Stimulated activated effector memory CD8-positive, alpha-beta T cell treated with anti-CD3 and anti-CD28 coated beads, Interleukin-12 subunit alpha, Interleukin-12 subunit beta, amount 100 ng/mL, for 72 hours (primary cell): Measurements from ENCODE around the gene MXI1.
"Not testable (repeated sequence)": the region's sequence is repeated elsewhere in the genome, so short reads cannot be mapped to it uniquely, and the experiment has no call there.

Source experiments
- ATAC-seq: fragments of 150-1000 bp; cut with Tn5 transposase; 2 replicates; pipeline ENCODE4 v1.10.0; 2021
- DNase-seq, 2 donors: peaks; one replicate each; pipeline ENCODE4 v3.0.0; 2021 to 2022; ENCODE audit warnings: low spot score in 2 of 2
- H3K27ac Mint-ChIP-seq: one replicate; pipeline ENCODE4 v1.8.0; 2022; ENCODE audit warnings: mild to moderate bottlenecking, mixed read lengths
- H3K36me3 Mint-ChIP-seq: one replicate; pipeline ENCODE4 v1.8.0; 2022; ENCODE audit warnings: mild to moderate bottlenecking, mixed read lengths
- H3K4me1 Mint-ChIP-seq: one replicate; pipeline ENCODE4 v1.8.0; 2022; ENCODE audit warnings: mixed read lengths
- H3K4me3 Mint-ChIP-seq: one replicate; pipeline ENCODE4 v1.8.0; 2022; ENCODE audit warnings: mild to moderate bottlenecking, mixed read lengths
- H3K9me3 Mint-ChIP-seq: one replicate; pipeline ENCODE4 v1.8.0; 2022; ENCODE audit warnings: mixed read lengths

MXI1 gene

DNA sequence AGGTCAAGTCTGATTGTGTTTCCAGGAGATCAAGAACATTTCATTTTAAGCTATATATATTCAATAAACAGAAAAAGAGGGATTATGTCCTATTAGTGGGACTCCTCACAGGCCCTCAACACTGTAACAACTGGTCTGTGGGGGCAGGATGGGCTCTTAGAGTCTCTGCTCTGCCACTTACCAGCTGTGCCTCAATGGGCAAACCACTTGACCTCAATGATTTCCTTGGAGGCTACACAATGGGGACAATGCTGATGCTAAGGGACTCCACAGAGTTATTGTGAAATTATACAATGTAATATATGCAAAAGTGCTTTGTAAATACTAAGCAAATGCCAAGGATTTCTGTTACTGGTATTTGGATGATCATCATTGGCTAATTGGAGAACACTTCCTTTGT is 33.2 kb upstream of the MXI1 start:
- no peaks in the 10 kb centered on the region for H3K36me3 Mint-ChIP-seq
- no peak overlapping the region for H3K27ac Mint-ChIP-seq
- DNase-seq (no peak), ATAC-seq (no peak)
- H3K4me3 Mint-ChIP-seq: no peak overlapping the region
- H3K4me1 Mint-ChIP-seq: peaks cover 13% of the 10 kb centered on the region
- H3K9me3 Mint-ChIP-seq: no peaks in the 10 kb centered on the region

DNA sequence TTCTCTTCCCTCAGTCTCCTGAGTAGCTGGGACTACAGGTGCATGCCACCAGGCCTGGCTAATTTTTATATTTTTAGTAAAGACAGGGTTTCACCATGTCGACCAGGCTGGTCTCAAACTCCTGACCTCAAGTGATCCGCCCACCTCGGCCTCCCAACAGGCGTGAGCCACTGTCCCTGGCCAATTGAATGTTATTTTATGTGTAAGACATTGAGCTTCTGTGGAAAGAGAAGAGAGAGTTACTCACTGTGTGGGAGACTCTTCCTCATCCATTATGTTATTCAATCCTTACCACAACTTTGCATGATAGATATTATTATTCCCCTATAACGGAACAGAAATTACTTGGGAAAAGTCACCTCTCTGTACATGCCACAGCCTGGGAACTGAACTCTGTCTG is 32.6 kb upstream of the MXI1 start:
- H3K27ac Mint-ChIP-seq: no peak overlapping the region
- H3K36me3 Mint-ChIP-seq: no peaks in the 10 kb centered on the region
- peaks cover 7% of the 10 kb centered on the region for H3K4me1 Mint-ChIP-seq
- H3K9me3 Mint-ChIP-seq: no peaks in the 10 kb centered on the region
- DNase-seq (no peak), ATAC-seq (no peak)
- no peak overlapping the region for H3K4me3 Mint-ChIP-seq

DNA sequence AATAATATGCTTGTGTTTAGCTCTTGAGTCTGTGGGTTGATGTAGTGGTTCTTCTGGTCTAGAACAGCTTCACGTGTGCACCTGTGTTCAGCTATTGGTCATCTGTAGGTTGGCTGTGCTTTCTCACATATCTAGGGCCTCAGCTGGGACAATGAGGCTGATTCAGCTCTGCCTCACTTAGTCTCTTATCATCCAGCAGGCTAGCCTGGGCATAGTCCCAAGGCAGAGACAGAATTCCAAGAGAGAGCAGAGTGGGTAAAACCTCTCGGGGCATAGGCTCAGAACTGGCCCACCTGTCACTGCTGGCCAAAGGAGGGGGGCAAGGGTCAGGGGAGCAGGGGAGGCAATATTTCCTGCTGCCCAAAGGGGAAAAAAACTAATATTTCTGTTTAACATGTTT is 32.0 kb upstream of the MXI1 start:
- Mint-ChIP-seq H3K4me1 (peaks cover under 1% of the 10 kb centered on the region), H3K36me3 (no peaks in the 10 kb centered on the region), H3K27ac (no peak overlapping the region), H3K4me3 (no peak overlapping the region), H3K9me3 (no peaks in the 10 kb centered on the region)
- ATAC-seq (no peak), DNase-seq (no peak)

DNA sequence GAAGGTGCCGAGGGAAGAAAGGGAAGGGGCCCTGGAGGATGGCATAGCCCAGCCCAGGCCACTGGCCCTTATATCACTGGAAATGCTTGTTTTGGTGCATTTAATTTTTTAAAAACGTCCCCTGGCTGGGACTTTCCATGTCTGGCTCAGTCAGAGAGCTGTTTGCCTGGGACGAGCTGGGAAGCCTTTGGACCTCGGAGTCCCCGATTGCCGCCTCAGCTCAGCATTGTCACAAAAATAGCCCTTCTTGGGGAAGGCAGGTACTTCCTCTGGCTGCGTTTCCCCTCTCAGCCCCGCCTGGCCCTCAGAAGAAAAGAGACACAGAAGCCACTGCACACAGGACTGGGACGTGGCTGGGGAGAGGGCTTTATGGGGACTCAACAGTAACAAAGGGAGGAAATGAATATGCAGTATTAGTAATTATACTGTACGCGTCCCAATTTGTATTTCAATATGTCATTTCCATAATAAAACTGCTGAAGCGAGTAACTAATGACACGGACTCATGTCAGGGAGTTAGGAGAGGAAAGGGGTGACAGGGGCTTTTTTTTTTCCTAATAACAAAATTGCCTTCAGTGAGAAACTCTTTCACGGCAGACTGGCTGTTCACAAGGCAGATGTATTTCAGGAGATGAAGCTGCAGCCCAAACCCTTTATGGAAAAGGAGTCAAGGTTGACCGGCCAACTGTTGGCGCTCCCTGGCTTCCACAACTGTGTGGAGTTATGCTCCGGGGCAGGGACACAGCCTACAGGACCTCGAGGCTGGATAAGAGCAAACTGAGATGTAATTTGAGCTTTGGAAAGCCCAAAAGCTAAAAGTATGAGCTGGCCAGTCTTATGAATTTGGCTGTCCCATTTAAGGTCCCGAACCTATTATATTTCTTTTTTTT is 31.0 kb upstream of the MXI1 start:
- Mint-ChIP-seq H3K9me3 (no peaks in the 10 kb centered on the region), H3K4me3 (no peak overlapping the region), H3K27ac (no peak overlapping the region), H3K4me1 (no peaks in the 10 kb centered on the region), H3K36me3 (no peaks in the 10 kb centered on the region)
- DNase-seq: no peak
- ATAC-seq: no peak

DNA sequence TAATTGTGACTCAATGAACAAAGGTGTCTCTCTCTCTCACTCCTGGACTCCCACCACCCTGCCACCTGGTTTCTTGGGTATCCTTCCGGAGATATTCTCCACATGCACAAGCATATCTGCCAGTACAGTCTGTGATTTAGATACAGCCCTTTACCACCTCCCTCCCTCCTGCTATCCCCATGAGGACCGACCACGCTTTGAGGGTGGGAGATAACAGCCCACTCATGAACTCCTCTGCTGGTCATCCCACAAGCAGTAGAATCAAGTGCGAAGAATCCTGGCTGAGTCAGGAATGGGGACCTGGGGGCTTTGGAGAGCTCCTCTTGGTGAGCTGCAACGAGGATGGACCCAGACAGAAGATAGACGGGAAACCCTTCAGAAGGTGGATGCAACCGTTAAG is 28.2 kb upstream of the MXI1 start:
- no peaks in the 10 kb centered on the region for H3K36me3 Mint-ChIP-seq
- DNase-seq (no peak), ATAC-seq (no peak)
- H3K9me3 Mint-ChIP-seq: no peaks in the 10 kb centered on the region
- no peak overlapping the region for H3K4me3 Mint-ChIP-seq
- H3K4me1 Mint-ChIP-seq: no peaks in the 10 kb centered on the region
- H3K27ac Mint-ChIP-seq: no peak overlapping the region

DNA sequence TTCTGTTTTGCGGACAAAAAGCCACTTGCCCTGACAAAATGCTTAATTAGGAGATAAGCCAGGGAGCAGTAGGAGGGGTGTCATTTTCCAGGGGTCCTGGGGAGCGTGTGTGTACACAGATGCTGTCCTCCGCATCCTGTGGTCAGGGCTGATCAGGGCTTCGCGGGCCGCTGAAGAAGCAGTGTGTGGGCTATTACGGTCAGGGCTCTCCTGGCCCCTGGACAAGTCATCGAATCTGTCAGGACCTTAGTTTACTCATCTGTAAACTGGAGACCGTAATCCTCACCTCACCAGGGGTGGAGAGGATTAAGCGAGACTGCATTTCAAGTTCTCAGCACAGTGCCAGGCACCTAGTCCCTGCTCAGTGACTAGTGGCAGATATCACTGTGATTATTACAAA is 26.0 kb upstream of the MXI1 start:
- DNase-seq (no peak), ATAC-seq (no peak)
- Mint-ChIP-seq H3K4me1 (no peaks in the 10 kb centered on the region), H3K36me3 (no peaks in the 10 kb centered on the region), H3K4me3 (no peak overlapping the region), H3K9me3 (no peaks in the 10 kb centered on the region), H3K27ac (no peak overlapping the region)

DNA sequence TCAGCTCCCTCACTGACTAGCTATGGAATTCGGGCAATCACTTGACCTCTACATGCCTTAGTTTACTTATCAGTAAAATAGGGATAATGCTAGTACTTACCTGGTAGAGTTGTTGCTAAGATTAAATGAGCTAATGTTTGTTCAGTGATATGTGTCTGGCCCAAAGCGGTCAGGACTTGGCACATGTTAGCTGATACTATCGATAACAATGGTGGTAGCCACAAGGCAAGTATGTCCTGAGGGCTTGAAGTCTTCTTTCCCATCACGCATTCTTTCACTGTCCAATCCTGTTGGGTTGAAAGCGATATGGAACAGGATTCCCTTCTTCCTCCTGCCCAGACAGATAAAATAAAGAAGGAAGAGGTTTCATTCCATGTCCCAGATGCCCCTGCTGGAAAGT is 25.5 kb upstream of the MXI1 start:
- ATAC-seq: no peak
- Mint-ChIP-seq H3K36me3 (no peaks in the 10 kb centered on the region), H3K4me3 (no peak overlapping the region), H3K27ac (no peak overlapping the region), H3K9me3 (no peaks in the 10 kb centered on the region), H3K4me1 (no peaks in the 10 kb centered on the region)
- no peak for DNase-seq

DNA sequence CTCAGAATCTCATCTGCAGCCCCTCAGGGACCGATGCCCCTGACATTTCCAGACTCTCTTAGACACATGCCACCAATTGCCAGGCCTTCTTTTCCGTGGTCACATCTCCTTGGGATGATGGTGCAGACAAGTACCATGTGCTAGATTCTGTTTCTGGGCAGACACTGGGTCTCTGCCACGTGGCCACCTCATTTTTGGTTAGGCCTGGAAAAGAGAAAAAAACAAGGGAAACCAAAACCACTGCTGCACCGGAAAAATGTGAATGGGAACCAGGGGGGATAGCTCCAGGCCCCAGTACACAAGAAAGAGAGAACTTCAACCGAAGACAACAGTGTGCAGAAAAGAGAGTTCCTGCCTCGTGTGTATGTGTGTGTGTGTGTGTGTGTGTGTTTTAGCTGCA is 23.0 kb upstream of the MXI1 start:
- Mint-ChIP-seq H3K36me3 (no peaks in the 10 kb centered on the region), H3K9me3 (no peaks in the 10 kb centered on the region), H3K4me1 (peaks cover 7% of the 10 kb centered on the region), H3K4me3 (no peak overlapping the region), H3K27ac (no peak overlapping the region)
- ATAC-seq (no peak), DNase-seq (no peak)

DNA sequence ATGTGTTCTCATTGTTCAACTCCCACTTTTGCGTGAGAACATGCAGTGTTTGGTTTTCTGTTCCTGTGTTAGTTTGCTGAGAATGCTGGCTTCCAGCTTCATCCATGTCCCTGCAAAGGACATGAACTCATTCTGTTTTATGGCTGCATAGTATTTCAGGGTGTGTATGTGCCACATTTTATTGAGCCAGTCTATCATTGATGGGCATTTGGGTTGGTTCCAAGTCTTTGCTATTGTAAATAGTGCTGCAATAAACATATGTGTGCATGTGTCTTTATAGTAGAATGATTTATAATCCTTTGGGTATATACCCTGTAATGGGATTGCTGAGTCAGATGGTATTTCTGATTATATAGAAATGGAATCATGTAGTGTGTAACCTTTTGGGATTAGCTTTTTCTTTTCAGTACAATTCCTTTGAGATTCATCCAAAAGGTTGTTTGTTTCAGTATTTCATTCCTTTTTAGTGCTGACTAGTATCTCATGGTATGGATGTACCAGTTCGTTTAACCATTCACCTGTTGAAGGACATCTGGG is 21.7 kb upstream of the MXI1 start:
- H3K4me3 Mint-ChIP-seq, H3K27ac Mint-ChIP-seq, DNase-seq, H3K4me1 Mint-ChIP-seq, ATAC-seq, H3K36me3 Mint-ChIP-seq, H3K9me3 Mint-ChIP-seq: not testable (repeated sequence)

DNA sequence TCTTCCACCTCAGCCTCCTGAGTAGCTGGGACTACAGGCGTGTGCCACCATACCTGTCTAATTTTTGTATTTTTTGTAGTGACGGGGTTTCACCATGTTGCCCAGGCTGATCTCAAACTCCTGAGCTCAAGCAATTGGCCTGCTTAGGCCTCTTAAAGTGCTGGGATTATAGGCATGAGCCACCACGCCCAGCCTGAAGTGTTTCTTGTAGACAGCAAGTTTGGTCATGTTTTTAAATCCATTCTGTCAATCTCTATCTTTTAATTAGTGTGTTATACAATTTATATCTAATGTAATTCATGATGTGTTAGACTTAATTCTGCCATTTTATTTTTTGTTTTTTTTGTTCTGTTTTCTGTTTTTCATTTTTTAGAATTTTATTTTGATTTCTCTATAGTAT is 17.2 kb upstream of the MXI1 start:
- H3K4me3 Mint-ChIP-seq: no peak overlapping the region
- ATAC-seq: no peak

DNA sequence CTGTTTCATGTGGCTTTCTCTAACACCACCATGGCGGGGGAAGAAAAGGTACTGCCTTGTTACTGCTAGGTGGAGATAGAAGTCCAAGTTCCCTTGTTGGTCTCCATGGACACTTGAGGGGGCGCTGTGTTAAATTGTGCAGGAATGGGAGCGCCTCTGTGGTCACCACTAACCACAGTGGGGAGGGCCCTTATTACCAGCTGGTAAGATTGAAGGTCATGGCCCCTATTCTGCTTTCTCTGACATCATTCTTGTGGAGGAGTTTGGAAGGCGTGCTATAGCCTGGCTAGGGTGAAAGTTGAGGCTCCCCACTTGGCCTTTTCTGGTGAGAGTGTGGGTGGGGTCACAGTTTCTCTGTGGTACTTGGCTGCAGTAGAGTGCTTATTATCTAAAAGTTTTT is 14.9 kb upstream of the MXI1 start:
- DNase-seq (no peak), ATAC-seq (peak; percentile 89)
- H3K36me3 Mint-ChIP-seq: no peaks in the 10 kb centered on the region
- H3K9me3 Mint-ChIP-seq: peaks cover 4% of the 10 kb centered on the region
- H3K4me1 Mint-ChIP-seq: peaks cover 20% of the 10 kb centered on the region
- no peak overlapping the region for H3K4me3 Mint-ChIP-seq
- no peak overlapping the region for H3K27ac Mint-ChIP-seq

More for the DNA sequence above, 17.2 kb upstream of the MXI1 start:
- no peak overlapping the region for H3K27ac Mint-ChIP-seq
- H3K36me3 Mint-ChIP-seq: no peaks in the 10 kb centered on the region
- DNase-seq: no peak
- H3K4me1 Mint-ChIP-seq: peaks cover 20% of the 10 kb centered on the region
- peaks cover 4% of the 10 kb centered on the region for H3K9me3 Mint-ChIP-seq

DNA sequence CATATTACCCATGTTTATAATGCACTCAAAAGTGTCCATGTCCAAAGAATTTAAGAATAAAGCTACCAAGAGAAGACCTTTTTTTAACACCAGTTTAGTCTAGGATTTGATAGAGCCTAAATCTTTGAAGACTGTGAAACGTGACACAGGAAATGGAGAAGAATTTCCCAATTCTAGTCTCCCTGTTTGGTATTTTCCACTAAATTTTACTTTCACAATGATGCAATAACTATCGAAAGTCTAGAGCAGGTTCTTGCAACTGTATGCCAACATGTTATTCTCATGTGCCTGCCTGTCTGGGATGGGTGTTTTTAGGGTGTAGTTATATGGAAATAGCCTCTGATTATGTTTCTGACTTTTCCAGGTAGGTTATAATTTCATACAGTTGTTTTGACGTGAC is 6.9 kb upstream of the MXI1 start:
- no peak for ATAC-seq

DNA sequence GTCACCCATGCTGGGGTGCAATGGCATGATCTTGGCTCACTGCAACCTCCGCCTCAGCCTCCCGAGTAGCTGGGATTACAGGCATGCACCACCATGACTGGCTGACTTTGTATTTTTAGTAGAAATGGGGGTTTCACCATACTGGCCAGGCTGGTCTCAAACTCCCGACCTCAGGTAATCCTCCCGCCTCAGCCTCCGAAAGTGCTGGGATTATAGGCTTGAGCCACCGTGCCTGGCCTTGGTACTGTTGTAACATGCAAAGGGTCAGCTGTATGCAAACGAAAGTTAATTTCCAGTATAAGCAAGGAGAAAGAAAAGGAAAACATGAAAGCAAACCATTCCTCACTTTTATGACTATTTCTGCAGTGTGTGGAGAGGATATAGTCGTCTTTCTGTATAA is 6.4 kb upstream of the MXI1 start:
- H3K27ac Mint-ChIP-seq, H3K9me3 Mint-ChIP-seq, DNase-seq, H3K36me3 Mint-ChIP-seq, H3K4me3 Mint-ChIP-seq, ATAC-seq: not testable (repeated sequence)
- H3K4me1 Mint-ChIP-seq: peaks cover 11% of the 10 kb centered on the region

More for the DNA sequence above, 6.9 kb upstream of the MXI1 start:
- Mint-ChIP-seq H3K4me1 (peaks cover 10% of the 10 kb centered on the region), H3K4me3 (no peak overlapping the region), H3K36me3 (no peaks in the 10 kb centered on the region), H3K27ac (no peak overlapping the region), H3K9me3 (no peaks in the 10 kb centered on the region)
- no peak for DNase-seq

DNA sequence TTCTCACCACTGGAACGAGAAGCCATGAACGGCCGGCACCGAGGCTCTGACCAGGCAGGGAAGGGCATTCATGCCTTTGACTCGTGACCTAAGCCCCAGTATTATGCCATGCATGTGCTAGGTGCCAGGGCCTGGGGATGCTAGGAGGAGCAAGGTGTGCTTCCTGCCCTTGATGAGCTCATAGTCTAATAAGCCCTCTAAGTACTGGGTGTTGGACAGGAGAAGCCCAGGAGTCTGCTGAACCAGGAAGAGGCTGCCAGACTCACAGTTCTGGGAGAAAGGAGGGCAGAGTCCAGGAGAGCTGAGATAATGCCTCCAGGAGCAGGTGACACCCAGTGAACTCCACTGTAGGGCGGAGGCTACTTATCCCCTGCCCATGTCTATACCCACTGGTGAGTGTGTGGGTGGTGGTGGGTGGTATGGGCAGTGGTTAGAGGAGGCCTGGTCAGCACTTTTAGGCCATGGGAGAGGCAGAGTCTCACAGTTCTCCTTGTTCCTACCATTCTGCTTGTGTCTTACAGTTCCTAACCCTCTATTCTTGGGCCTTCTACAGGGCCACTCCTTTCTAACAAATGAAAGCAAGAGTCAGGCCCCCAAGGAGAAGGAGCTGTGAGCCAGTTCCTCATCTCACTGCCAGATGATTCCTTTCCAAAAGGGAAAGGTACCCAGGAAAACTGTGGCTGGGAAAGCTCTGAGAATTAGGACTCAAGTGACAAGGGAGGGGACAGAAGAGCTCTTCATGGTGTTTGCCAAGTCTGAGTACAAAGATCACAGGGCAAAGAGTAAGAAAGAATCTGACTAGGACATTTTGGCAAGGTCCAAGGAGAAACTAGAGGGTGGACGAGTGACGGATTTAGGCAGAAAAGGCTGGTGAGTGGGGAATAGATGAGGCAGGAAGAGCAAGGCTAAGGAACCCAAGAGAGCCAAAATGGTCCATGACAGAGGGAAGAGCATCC is 3.6 kb upstream of the MXI1 start:
- no peak overlapping the region for H3K27ac Mint-ChIP-seq
- ATAC-seq: no peak
- no peaks in the 10 kb centered on the region for H3K9me3 Mint-ChIP-seq
- peaks cover 8% of the 10 kb centered on the region for H3K36me3 Mint-ChIP-seq
- H3K4me1 Mint-ChIP-seq: peaks cover 26% of the 10 kb centered on the region
- DNase-seq: no peak
- no peak overlapping the region for H3K4me3 Mint-ChIP-seq

DNA sequence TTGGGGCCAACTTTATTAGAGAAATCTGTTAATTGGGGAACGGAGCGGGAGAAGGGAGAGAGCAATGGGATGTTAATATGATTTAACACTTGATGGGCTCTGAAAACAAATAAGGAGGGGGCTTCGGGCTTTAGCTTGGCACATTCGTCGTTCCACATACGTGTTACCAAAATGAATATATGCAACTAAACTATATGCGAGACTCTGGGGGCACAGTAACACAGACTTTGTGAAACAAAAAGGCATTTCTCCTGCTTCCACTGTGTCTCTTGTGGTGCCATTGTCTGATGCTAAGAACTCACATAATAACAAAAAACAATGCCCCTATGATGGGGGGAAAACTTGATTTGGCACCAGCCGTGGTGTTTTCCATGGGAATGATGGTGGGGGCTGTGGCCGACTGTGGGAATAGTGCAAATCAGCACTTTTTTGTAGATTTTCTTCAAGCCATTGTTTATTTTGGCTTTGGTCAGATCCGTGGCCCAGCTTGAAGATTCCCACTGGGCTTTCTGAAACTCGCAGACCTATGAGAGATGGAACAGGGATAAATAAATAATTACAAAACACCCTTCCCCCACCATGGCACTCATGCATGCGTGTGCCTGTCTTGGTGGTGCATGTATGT is 2.2 kb upstream of the MXI1 start:
- H3K36me3 Mint-ChIP-seq: peaks cover 19% of the 10 kb centered on the region
- no peaks in the 10 kb centered on the region for H3K9me3 Mint-ChIP-seq
- H3K27ac Mint-ChIP-seq: no peak overlapping the region
- H3K4me1 Mint-ChIP-seq: peaks cover 36% of the 10 kb centered on the region
- no peak overlapping the region for H3K4me3 Mint-ChIP-seq
- DNase-seq (no peak), ATAC-seq (no peak)
